Stimulated activated CD4-positive, alpha-beta T cell treated with anti-CD3 and anti-CD28 coated beads, Interleukin-15, amount 100 ng/mL, for 24 hours (primary cell): ENCODE results near the gene RRP1.
A peak's percentile ranks its signal among the peaks of the same experiment; 100 is the strongest.

Source experiments
- DNase-seq: peaks from one replicate; pipeline ENCODE4 v3.0.0-alpha.2; 2020

RRP1 gene

GRCh38 chr21:43803558-43804300 is 14.4 kb downstream of the RRP1 start:
- no peak for DNase-seq

GRCh38 chr21:43805275-43805800 is 16.0 kb downstream of the RRP1 start:
- DNase-seq = no peak

- no peak for DNase-seq
These were observed 16.8 kb downstream of the RRP1 start for GRCh38 chr21:43806017-43806710.

- DNase-seq = no peak
These were observed 19.0 kb downstream of the RRP1 start for GRCh38 chr21:43808367-43808766.

- DNase-seq = no peak
These were observed 19.5 kb downstream of the RRP1 start for GRCh38 chr21:43808832-43809251.

GRCh38 chr21:43809346-43809799 is 20.0 kb downstream of the RRP1 start:
- no peak for DNase-seq

- DNase-seq = no peak
These were observed 20.6 kb downstream of the RRP1 start for GRCh38 chr21:43809853-43810504.

- peak; percentile 95 for DNase-seq
These were observed 21.3 kb downstream of the RRP1 start for GRCh38 chr21:43810505-43811261.

- no peak for DNase-seq
These were observed 22.1 kb downstream of the RRP1 start for GRCh38 chr21:43811262-43812105.

- no peak for DNase-seq
These were observed 22.9 kb downstream of the RRP1 start for GRCh38 chr21:43812139-43812821.

- no peak for DNase-seq
These were observed 23.7 kb downstream of the RRP1 start for GRCh38 chr21:43812957-43813655.

- no peak for DNase-seq
These were observed 24.2 kb downstream of the RRP1 start for GRCh38 chr21:43813656-43813980.

- no peak for DNase-seq
These were observed 25.1 kb downstream of the RRP1 start for GRCh38 chr21:43814215-43815106.

- DNase-seq = no peak
These were observed 25.8 kb downstream of the RRP1 start for GRCh38 chr21:43815107-43815613.

- DNase-seq = no peak
These were observed 26.6 kb downstream of the RRP1 start for GRCh38 chr21:43815991-43816390.

GRCh38 chr21:43816611-43817071 is 27.3 kb downstream of the RRP1 start:
- DNase-seq = no peak

GRCh38 chr21:43817157-43818086 is 28.0 kb downstream of the RRP1 start:
- no peak for DNase-seq

- DNase-seq = no peak
These were observed 29.3 kb downstream of the RRP1 start for GRCh38 chr21:43818685-43819084.
